ENCODE data around the gene SESTD1. TPM values are rescaled to one million over a fixed set of nuclear protein-coding genes. Genes with fewer than 3 reads are reported as not detected.

SESTD1 gene
- total and polyA plus RNA-seq, 2 of the 13 experiments (the other 11 are each of a cell fraction or from before 2014, with no cell fraction given): 74.4 to 101 TPM

DNA sequence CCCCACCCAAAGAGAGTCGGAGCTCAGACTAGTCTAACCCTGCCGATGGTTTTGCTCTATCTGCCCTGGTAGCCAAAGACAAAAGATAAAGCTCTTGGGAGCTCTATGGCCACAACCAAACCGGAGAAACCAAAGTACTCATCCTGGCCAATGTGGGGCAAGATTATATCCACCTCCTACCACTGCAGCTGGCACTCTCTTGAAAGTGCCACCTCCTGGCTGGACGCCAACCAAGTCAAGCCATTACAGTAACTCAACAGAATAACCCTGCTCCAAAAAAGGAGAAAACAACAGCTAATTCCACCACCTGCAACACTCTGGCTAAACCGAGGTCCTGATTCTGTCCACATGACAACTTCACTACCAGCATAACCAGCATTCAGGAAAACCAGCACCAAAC lies 57.6 kb downstream of the SESTD1 start:
- no peak; the same call in 2 of the 3 replicates for ATAC-seq
- Histone ChIP-seq H3K27me3 (ENCODE audit: control insufficient read depth in 1 of 2, insufficient read depth in 2 of 2, low read length in 2 of 2) (no peaks in the 10 kb centered on the region), H3K9ac (ENCODE audit: insufficient read depth, low read depth, low read length) (no peak overlapping the region), H2AFZ (ENCODE audit: low read length) (no peak overlapping the region), H3K4me1 (ENCODE audit: insufficient read depth, low read length) (peaks cover 35% of the 10 kb centered on the region), H4K20me1 (ENCODE audit: insufficient read depth, low read length) (peaks cover 85% of the 10 kb centered on the region), H3K9me3 (ENCODE audit: low read length) (peaks cover 62% of the 10 kb centered on the region), H3K4me3 (replicated peaks in 1 of 3; ENCODE audit: insufficient read depth in 1 of 3, low read depth in 2 of 3, low read length in 3 of 3) (no peak overlapping the region), H3K36me3 (replicated peaks in 1 of 2; ENCODE audit: control insufficient read depth in 1 of 2, insufficient read depth in 2 of 2, low read length in 2 of 2) (0 out of 5 replicates have a peak, but pooled peaks cover 0 to 7% of the 10 kb centered on the region in 2 experiments), H3K4me2 (ENCODE audit: low read depth, low read length) (no peak overlapping the region), H3K79me2 (ENCODE audit: insufficient read depth, low read length) (peaks cover 100% of the 10 kb centered on the region), H3K27ac (ENCODE audit: extremely low read length, insufficient read depth, low read length) (no peak overlapping the region)
- DNase-seq (ENCODE audit: low spot score): no peak
- ChIA-PET CTCF (ENCODE audit: low intra/inter-chr PET ratio, low total read pairs) (no interaction called here), POLR2A (no interaction called here)
- WGBS (ENCODE audit: low lambda C conversion rate): 100% methylated on average over 4 of the region's 5 CpGs
- TF ChIP-seq ZFP36L1 (CRISPR knock-in tag; IDR thresholded peaks at IDR 0.05) (no peak), ZSCAN30 (CRISPR knock-in tag; IDR thresholded peaks at IDR 0.05) (no peak), RFXANK (CRISPR knock-in tag; IDR thresholded peaks at IDR 0.05) (no peak), ZNF546 (CRISPR knock-in tag; conservative IDR thresholded peaks at IDR 0.05) (no peak), TBX3 (IDR thresholded peaks at IDR 0.05; ENCODE audit: borderline replicate concordance) (no peak), NR1H2 (CRISPR knock-in tag; IDR thresholded peaks at IDR 0.05; ENCODE audit: borderline replicate concordance, low read depth) (no peak), ZNF335 (CRISPR knock-in tag; IDR thresholded peaks at IDR 0.05) (no peak), DR1 (CRISPR knock-in tag; IDR thresholded peaks at IDR 0.05) (no peak), RORA (CRISPR knock-in tag; IDR thresholded peaks at IDR 0.05) (no peak), ZNF501 (CRISPR knock-in tag; IDR thresholded peaks at IDR 0.05) (no peak)
- TF ChIP-seq, protein P1, sequence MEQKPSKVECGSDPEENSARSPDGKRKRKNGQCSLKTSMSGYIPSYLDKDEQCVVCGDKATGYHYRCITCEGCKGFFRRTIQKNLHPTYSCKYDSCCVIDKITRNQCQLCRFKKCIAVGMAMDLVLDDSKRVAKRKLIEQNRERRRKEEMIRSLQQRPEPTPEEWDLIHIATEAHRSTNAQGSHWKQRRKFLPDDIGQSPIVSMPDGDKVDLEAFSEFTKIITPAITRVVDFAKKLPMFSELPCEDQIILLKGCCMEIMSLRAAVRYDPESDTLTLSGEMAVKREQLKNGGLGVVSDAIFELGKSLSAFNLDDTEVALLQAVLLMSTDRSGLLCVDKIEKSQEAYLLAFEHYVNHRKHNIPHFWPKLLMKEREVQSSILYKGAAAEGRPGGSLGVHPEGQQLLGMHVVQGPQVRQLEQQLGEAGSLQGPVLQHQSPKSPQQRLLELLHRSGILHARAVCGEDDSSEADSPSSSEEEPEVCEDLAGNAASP (CRISPR knock-in tag; IDR thresholded peaks at IDR 0.05; ENCODE audit: borderline replicate concordance): no peak
- TF ChIP-seq, protein P2, sequence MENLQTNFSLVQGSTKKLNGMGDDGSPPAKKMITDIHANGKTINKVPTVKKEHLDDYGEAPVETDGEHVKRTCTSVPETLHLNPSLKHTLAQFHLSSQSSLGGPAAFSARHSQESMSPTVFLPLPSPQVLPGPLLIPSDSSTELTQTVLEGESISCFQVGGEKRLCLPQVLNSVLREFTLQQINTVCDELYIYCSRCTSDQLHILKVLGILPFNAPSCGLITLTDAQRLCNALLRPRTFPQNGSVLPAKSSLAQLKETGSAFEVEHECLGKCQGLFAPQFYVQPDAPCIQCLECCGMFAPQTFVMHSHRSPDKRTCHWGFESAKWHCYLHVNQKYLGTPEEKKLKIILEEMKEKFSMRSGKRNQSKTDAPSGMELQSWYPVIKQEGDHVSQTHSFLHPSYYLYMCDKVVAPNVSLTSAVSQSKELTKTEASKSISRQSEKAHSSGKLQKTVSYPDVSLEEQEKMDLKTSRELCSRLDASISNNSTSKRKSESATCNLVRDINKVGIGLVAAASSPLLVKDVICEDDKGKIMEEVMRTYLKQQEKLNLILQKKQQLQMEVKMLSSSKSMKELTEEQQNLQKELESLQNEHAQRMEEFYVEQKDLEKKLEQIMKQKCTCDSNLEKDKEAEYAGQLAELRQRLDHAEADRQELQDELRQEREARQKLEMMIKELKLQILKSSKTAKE (CRISPR knock-in tag; IDR thresholded peaks at IDR 0.05; ENCODE audit: borderline replicate concordance): no peak
- TF ChIP-seq, protein P3, sequence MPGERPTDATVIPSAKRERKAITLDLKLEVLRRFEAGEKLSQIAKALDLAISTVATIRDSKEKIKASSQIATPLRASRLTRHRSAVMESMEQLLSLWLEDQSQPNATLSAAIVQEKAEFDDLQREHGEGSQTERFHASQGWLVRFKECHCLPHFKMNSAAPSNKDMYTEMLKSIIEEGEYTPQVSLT (CRISPR knock-in tag; IDR thresholded peaks at IDR 0.05; ENCODE audit: borderline replicate concordance, low read depth): no peak
- TF ChIP-seq, protein P4, sequence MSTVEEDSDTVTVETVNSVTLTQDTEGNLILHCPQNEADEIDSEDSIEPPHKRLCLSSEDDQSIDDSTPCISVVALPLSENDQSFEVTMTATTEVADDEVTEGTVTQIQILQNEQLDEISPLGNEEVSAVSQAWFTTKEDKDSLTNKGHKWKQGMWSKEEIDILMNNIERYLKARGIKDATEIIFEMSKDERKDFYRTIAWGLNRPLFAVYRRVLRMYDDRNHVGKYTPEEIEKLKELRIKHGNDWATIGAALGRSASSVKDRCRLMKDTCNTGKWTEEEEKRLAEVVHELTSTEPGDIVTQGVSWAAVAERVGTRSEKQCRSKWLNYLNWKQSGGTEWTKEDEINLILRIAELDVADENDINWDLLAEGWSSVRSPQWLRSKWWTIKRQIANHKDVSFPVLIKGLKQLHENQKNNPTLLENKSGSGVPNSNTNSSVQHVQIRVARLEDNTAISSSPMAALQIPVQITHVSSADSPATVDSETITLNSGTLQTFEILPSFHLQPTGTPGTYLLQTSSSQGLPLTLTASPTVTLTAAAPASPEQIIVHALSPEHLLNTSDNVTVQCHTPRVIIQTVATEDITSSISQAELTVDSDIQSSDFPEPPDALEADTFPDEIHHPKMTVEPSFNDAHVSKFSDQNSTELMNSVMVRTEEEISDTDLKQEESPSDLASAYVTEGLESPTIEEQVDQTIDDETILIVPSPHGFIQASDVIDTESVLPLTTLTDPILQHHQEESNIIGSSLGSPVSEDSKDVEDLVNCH (CRISPR knock-in tag; IDR thresholded peaks at IDR 0.05): no peak
- no TSS peak for BruUV-seq (replicated peaks)
- in situ Hi-C loops (cut with HindIII; ENCODE audit: extremely low pct_ligation_motif_present, low pct_unique_long_range_greater_than_20kb) (no loop called here), intact Hi-C loops (cut with micrococcal nuclease; ENCODE audit: unreplicated experiment) (no loop called here)
- FAIRE-seq: no peak

Measured in HepG2 (cell line).